NCI-H460 (cell line): ENCODE data around the gene GPR4. TPM values are rescaled to one million over a fixed set of nuclear protein-coding genes. Genes with fewer than 3 reads are reported as not detected.
"Not testable (repeated sequence)": the region's sequence is repeated elsewhere in the genome, so short reads cannot be mapped to it uniquely, and the experiment has no call there.

Source experiments
- DNase-seq: peaks from one replicate; pipeline ENCODE4 v3.0.0-alpha.2; 2016; ENCODE audit warnings: low read depth; ENCODE audit errors: extremely low read depth
- total RNA-seq: library from RNA; depleted of rRNA; stranded (reverse); fragments of >200 nt; shearing (Covaris generic); gene quantifications from 2 replicates; pipeline ENCODE4 v1.2.3, GENCODE V29; 2014

GPR4 gene
- total RNA-seq, 1 experiment from 2014 or later = 0.57 TPM

GRCh38 chr19:45628219-45628618 is 26.2 kb upstream of the GPR4 start:
- not testable (repeated sequence) for DNase-seq

DNA sequence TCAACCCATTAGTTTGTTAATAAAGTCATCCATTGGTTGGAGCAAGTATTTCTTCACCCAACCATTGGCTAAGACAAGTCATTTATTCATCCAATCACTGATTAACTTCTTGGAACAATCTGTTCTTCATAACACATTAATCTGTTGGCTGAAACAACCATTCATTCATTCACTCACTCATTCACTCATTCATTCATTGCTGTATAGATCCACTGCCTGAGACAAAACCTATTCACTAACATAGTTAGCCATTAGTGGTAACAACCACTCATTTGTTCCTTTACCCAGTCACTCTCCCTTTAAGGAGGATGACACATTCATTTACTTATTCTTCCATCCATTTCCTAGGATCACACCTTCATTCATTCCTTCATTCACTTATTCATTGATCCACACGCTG is 22.0 kb upstream of the GPR4 start:
- DNase-seq = no peak

DNA sequence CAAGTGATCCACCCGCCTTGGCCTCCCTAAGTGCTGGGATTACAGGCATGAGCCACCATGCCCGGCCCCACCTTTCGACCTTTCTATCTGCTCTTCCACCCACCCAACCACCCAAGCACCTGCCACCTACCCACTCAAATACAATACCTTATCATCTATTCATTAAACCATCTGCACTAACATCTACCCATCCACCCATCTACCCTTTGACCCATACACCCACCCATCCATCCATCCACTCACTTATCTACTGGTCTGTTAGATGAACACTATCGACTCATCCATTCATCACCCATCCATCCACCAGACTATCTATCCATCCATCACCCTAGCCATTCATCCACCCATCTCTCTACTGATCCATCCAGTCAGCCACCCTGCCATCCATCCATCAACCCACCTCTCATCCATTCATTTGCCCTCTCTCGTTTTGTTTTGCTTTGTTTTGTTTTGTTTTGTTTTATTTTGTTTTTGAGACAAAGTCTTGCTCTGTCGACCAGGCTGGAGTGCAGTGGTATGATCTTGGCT is 20.0 kb upstream of the GPR4 start:
- no peak for DNase-seq

- no peak for DNase-seq
These were observed 19.4 kb upstream of the GPR4 start for GRCh38 chr19:45621389-45621788.

GRCh38 chr19:45616704-45617017 is 14.6 kb upstream of the GPR4 start:
- no peak for DNase-seq

- peak; percentile 85 for DNase-seq
These were observed 14.0 kb upstream of the GPR4 start for GRCh38 chr19:45615795-45616703.

DNA sequence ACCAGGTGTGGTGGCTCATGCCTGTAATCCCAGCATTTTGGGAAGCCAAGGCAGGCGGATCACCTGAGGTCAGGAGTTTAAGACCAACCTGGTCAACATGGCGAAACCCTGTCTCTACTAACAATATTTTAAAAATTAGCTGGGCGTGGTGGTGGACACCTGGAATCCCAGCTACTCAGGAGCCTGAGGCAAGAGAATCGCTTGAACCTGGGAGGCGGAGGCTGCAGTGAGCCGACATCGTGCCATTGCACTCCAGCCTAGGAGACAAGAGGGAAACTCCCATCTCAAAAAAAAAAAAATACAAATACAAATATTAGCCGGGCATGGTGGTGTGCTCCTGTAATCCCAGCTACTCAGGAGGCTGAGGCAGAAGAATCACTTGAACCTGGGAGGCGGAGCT is 13.0 kb upstream of the GPR4 start:
- DNase-seq = not testable (repeated sequence)

DNA sequence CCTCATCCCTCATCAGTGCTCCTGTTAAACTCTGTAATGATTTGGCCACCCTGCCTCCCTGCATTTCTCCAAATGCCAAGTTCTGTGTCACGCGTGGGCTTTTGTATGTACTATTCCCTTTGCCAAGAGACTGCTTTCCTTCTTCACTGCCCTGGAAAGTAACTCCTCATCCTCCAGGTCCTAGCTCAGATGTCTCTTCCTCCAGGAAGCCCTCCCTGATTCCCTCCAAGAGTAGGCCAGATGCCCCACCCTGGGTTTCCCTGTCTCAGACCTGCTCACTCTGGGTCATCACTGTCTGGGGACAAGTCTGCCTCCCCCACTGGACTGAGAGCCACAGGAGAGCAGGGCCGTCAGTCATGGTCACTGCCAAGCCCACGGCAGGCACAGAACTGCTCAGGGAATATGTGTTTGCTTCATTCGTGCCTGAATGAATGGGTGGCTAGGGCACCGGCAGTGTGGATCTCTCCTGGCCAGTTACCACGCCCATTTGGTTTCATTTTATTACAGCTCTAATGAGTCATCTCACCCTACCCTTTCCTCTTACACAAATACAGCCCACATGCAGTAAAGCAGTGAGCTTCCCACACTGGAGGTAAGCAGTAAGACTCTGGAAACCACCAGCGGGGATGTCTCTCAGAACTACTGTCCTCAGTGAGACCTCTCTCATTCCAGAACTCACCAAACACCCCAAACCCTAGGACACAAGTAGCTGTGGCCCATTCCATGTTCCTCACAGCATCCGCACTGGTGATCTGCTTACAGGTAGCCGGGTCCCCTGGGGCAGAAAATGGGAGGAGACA is 12.1 kb upstream of the GPR4 start:
- DNase-seq = peak; percentile 80

- DNase-seq = no peak
These were observed 6.9 kb upstream of the GPR4 start for GRCh38 chr19:45608948-45609347.

DNA sequence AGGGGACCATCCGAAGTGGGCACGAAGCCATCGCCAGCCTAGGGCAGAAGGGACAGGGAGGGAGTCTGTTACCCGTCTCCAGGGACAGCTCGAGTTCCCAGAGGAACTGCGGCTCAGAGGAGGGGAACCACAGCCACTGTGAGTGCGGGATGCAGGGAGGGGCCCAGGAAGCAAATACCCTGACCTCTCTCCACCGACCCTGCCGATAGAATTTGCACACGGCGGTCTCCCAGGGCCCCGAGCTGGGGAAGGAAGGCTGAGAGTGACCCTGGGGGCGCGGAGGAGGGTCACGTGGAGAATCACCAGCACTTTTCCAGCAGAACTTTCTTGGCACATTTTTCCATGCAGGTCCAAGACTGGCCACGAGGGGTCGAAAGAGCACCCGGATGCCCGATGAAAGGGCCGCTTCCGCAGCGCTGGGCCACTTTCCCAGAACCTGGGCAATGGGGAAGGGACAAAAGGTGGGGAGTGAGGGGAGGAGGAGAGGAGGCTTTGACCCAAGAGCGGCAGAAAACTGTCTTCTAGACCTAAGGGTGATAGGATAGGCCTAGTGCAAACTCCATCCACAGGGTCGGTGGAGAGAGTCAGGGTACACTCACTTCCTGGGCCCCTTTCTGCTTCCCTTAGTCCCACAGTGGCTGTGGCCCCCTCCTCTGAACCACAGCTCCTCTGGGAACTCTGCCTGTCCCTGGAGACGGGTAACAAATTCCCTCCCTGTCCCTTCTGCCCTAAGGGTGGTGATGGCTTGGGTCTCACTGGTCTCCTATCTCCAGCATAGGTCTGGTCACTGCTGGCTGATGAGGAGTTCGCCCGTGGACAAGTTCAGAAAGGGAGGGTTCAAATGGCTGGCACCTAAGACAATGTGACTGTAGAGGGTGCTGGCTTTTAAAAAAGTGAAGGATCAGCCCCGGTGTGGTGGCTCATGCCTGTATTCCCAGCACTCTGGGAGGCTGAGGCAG is 5.3 kb upstream of the GPR4 start:
- peak; percentile 67 for DNase-seq

GRCh38 chr19:45601115-45601514 is 897 bp downstream of the GPR4 start:
- no peak for DNase-seq

- no peak for DNase-seq
These were observed 1.6 kb downstream of the GPR4 start for GRCh38 chr19:45600340-45600885.

DNA sequence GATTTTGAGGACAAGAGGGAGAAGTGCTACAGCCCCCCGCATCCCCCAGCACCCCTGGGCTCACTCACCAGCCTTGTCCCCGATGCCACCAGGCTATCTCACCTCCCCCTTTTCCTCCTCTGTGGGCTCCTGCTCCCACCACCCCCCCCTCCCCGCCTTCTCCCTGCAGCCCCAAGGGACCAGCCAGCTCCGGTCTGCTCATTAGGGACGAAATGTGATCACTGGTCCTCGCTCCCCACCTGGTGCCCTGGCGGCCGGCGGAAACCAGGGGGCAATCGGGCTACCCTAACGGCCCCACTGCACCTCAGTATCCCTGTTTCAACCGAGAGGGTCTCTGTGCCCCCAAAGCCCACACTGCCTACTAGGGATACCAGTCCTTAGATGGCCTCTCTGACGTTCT is 2.7 kb downstream of the GPR4 start:
- no peak for DNase-seq

- DNase-seq = no peak
These were observed 3.6 kb downstream of the GPR4 start for GRCh38 chr19:45598267-45599001.

DNA sequence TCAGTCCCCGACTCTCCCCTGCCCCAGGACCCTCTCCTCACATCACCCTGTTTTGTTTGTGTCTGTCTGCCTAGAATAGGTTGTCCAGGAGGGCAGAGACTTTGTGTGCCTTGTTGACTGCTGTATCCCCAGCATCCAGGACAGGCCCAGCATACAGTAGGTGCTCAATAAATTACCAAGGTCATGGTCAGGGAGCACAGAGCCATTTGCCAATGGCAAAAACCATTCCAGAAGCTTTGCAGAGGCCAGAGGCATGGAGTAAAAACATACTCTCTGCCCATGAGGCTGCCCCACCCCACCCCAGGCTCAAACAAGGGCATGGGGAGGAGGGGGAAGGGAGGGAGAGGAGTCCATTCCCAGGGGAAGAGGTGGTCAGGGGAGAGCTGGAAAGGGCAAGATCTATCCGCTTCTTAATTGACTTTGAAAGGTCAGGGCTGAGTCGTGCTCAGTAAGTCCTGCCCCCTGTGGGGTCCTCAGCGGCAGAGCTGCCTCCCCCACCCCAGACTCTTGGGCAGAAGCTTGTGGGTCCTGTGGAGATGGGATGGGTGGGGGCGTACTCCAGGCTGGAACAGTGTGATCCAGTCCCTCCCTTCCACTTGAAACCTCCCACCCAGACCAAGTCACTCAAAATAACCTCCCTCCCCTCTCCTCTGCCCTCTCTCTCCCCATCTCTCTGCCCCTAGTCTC is 4.4 kb downstream of the GPR4 start:
- no peak for DNase-seq

DNA sequence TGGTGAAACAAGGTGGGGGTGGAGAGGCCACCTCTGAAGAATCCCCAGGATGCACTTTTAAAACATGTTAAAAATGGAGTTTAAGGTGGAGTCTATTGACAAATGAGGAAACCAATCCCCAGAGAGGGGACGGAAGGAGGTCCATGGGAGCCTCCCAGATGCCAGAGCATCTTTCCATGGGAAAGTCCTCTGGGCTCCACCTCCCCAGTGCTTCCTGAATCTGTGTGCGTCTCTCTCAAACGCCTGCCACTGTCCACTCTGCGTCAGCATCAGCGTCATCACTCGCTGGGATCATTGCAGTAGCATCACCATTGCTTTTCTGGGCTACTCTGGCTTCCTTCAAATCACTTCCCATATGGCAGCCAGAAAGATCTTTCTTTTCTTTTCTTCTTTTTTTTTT is 6.2 kb downstream of the GPR4 start:
- no peak for DNase-seq

DNA sequence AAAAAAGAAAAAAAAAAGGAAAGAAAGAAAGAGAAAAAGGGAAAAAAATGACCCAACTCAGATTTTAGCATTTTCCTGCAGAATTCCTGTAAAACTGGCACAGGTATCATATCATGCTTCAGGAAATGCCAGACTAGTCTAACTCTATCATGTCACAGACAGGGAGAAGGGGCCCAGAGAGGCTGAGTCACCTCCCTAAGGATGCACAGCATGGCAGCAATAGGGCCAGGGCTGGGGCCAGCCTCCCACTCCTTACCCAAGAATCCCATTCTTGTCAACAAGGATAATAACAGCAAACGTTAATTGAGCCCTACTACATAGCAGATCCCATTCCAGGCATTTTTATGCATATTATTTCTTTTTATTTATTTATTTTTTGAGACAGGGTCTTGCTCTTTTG is 8.5 kb downstream of the GPR4 start:
- no peak for DNase-seq

- DNase-seq = no peak
These were observed 9.6 kb downstream of the GPR4 start for GRCh38 chr19:45592366-45592765.

GRCh38 chr19:45591638-45592005 is 10.4 kb downstream of the GPR4 start:
- DNase-seq = no peak
